ENCODE data around the gene E4F1.

The E4F1 gene

GRCh38 chr16:2205967-2206313 is 17.5 kb upstream of the E4F1 start:
- H3K4me3 ChIP-seq (ENCODE audit: low read depth, low read length), result peak overlapping the region; percentile 80
- in situ Hi-C loops (cut with HindIII; ENCODE audit: low sequenced_read_pairs), result no loop called here
- no peak for DNase-seq (ENCODE audit: low read depth, low spot score)
- TF ChIP-seq, protein P1, sequence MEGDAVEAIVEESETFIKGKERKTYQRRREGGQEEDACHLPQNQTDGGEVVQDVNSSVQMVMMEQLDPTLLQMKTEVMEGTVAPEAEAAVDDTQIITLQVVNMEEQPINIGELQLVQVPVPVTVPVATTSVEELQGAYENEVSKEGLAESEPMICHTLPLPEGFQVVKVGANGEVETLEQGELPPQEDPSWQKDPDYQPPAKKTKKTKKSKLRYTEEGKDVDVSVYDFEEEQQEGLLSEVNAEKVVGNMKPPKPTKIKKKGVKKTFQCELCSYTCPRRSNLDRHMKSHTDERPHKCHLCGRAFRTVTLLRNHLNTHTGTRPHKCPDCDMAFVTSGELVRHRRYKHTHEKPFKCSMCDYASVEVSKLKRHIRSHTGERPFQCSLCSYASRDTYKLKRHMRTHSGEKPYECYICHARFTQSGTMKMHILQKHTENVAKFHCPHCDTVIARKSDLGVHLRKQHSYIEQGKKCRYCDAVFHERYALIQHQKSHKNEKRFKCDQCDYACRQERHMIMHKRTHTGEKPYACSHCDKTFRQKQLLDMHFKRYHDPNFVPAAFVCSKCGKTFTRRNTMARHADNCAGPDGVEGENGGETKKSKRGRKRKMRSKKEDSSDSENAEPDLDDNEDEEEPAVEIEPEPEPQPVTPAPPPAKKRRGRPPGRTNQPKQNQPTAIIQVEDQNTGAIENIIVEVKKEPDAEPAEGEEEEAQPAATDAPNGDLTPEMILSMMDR (IDR thresholded peaks at IDR 0.05; ENCODE audit: low read depth, low read length), result no peak

GRCh38 chr16:2206420-2206779 is 17.0 kb upstream of the E4F1 start:
- peak overlapping the region; percentile 80 for H3K4me3 ChIP-seq (ENCODE audit: low read depth, low read length)
- in situ Hi-C loops (cut with HindIII; ENCODE audit: low sequenced_read_pairs), result no loop called here
- TF ChIP-seq, protein P1 (IDR thresholded peaks at IDR 0.05; ENCODE audit: low read depth, low read length), result no peak
- no peak for DNase-seq (ENCODE audit: low read depth, low spot score)

- no peak for DNase-seq (ENCODE audit: low read depth, low spot score)
- no peak overlapping the region for H3K4me3 ChIP-seq (ENCODE audit: low read depth, low read length)
- in situ Hi-C loops (cut with HindIII; ENCODE audit: low sequenced_read_pairs), result no loop called here
- TF ChIP-seq, protein P1 (IDR thresholded peaks at IDR 0.05; ENCODE audit: low read depth, low read length), result no peak
Measured at GRCh38 chr16:2206780-2207433, 16.5 kb upstream of the E4F1 start.

GRCh38 chr16:2207872-2208271 is 15.5 kb upstream of the E4F1 start:
- in situ Hi-C loops (cut with HindIII; ENCODE audit: low sequenced_read_pairs), result no loop called here
- DNase-seq (ENCODE audit: low read depth, low spot score), result no peak
- TF ChIP-seq, protein P1 (IDR thresholded peaks at IDR 0.05; ENCODE audit: low read depth, low read length), result no peak

DNA sequence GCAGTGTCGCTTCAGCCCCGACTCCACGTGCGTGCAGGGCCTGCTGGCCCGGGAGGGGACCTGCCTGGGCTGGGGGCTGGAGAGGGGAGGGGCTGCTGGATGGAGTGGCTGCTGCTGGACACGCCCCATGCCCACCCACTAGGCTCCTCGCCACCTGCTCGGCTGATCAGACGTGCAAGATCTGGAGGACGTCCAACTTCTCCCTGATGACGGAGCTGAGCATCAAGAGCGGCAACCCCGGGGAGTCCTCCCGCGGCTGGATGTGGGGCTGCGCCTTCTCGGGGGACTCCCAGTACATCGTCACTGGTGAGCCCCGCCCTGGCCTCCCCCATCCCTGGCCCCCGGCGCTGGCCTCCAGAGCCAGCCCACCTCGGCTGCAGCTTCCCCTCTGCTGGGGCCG is 15.1 kb upstream of the E4F1 start:
- no peak overlapping the region for H3K4me3 ChIP-seq (ENCODE audit: low read depth, low read length)
- TF ChIP-seq, protein P1 (IDR thresholded peaks at IDR 0.05; ENCODE audit: low read depth, low read length), result no peak
- DNase-seq (ENCODE audit: low read depth, low spot score), result no peak
- in situ Hi-C loops (cut with HindIII; ENCODE audit: low sequenced_read_pairs), result no loop called here

More at GRCh38 chr16:2207872-2208271, 15.5 kb upstream of the E4F1 start:
- H3K4me3 ChIP-seq (ENCODE audit: low read depth, low read length), result no peak overlapping the region

DNA sequence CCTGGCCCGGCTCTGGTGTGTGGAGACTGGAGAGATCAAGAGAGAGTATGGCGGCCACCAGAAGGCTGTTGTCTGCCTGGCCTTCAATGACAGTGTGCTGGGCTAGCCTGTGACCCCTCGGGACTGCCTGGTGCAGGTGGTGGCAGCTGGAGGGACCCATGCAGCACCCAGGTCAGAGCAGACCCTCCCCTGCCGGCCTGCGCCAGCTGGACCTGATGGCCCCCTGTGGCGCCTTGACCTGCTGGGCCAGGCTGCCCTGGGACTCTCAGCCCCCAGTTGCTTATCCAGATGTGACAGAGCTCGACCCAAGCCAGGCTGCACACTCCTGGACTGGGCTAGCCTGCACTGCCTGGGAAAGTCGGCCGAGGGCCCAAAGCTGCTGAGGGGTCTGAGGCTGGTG is 14.6 kb upstream of the E4F1 start:
- no peak overlapping the region for H3K4me3 ChIP-seq (ENCODE audit: low read depth, low read length)
- no peak for DNase-seq (ENCODE audit: low read depth, low spot score)
- in situ Hi-C loops (cut with HindIII; ENCODE audit: low sequenced_read_pairs), result no loop called here

More for the DNA sequence above, 14.6 kb upstream of the E4F1 start:
- TF ChIP-seq, protein P1 (IDR thresholded peaks at IDR 0.05; ENCODE audit: low read depth, low read length), result no peak
